Left forelimb (tissue), 1 donor: ENCODE measurements around the gene C6orf141.
"Not testable (repeated sequence)": the region's sequence is repeated elsewhere in the genome, so short reads cannot be mapped to it uniquely, and the experiment has no call there.

Source experiments
- DNase-seq: peaks from one replicate; pipeline ENCODE4 v3.0.0-alpha.2; 2018; ENCODE audit warnings: low spot score

The C6orf141 gene

DNA sequence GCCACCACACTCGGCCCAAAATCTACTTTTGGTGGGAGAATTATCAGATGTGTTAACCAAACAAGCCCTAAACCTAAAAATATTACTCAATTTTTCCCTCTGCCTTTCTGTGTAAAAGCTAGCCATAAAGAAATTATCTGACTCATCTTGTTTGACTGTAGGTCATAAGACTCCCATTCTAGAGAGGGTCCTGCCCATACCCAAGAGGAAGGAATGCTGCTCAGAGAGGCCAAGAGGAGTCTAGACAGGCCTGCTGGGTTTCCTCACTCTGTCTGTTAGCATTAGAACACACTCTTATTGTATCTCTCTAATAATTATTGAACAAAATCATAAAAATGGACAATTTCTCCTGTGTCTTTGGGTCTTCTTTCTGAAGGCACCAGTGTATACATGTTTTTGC, 26.1 kb downstream of the C6orf141 start:
- DNase-seq = no peak

GRCh38 chr6:49579649-49580048, 29.2 kb downstream of the C6orf141 start:
- DNase-seq = no peak

- no peak for DNase-seq
These were observed 32.1 kb downstream of the C6orf141 start for GRCh38 chr6:49582529-49582928.

DNA sequence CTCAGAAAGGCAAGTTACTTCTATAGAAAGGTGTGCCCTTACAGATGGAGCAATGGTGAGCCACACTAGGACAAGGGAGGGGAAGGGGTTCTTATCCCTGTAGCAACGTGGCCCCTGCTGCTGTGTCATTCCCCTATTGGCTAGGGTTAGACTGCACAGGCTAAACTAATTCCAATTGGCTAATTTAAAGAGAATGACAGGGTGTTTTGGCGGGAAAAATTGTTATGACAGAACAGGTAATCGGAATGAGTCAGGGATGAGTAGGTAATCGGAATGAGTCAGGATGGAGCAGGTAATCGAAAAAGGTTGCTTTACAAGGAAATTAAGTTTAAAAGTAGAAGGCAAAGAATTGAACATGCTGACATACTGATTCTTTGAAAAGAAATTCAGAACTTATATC, 36.8 kb downstream of the C6orf141 start:
- not testable (repeated sequence) for DNase-seq
